IMR-90 (cell line): Measurements from ENCODE around the gene AOPEP. TPM values are rescaled to one million over a fixed set of nuclear protein-coding genes. Genes with fewer than 3 reads are reported as not detected.

Source experiments
- ATAC-seq: fragments of 200-7000 bp; cut with Tn5 transposase; 2 replicates; pipeline ENCODE4 v1.9.1; 2020; ENCODE audit warnings: low read depth, mild to moderate bottlenecking, moderate library complexity
- BruUV-seq: library from RNA; stranded (reverse); fragments of 400-500 nt; replicated peaks from 2 replicates; lab custom pipeline; 2021; lab: Mats Ljungman, UMichigan
- CTCF ChIA-PET: fragments of 300-600 bp; formaldehyde crosslinking; extraction: SDS; loops from one replicate; lab custom pipeline; 2021; ENCODE audit warnings: antibody characterized with exemption; lab: Yijun Ruan, JAX
- POLR2A ChIA-PET: fragments of 300-600 bp; sonication (Branson Sonifier 250); formaldehyde crosslinking; loops from one replicate; lab custom pipeline; 2022; ENCODE audit warnings: antibody characterized with exemption; ENCODE audit not compliant: unreplicated experiment; lab: Charles Lee
- DNase-seq: peaks from one replicate; pipeline ENCODE4 v3.0.0; 2013
- H2AFZ ChIP-seq: replicated peaks from 2 replicates; pipeline ENCODE3; 2013; ENCODE audit warnings: low read length, mild to moderate bottlenecking; ENCODE audit not compliant: poor library complexity
- H2AK5ac ChIP-seq: 2 replicates; pipeline ENCODE4 v1.6.1; 2013; ENCODE audit warnings: low read depth, low read length, inconsistent platforms
- H2AK9ac ChIP-seq: replicated peaks from 2 replicates; pipeline ENCODE3; 2013; ENCODE audit warnings: mild to moderate bottlenecking, low read depth, low read length, moderate library complexity; ENCODE audit not compliant: poor library complexity
- H2BK120ac ChIP-seq: 2 replicates; pipeline ENCODE4 v1.6.1; 2013; ENCODE audit warnings: low read depth, low read length, inconsistent platforms
- H2BK15ac ChIP-seq: 3 replicates; pipeline ENCODE4 v1.6.1; 2013; ENCODE audit warnings: low read depth, low read length, inconsistent platforms
- H2BK20ac ChIP-seq: 2 replicates; pipeline ENCODE4 v1.6.1; 2013; ENCODE audit warnings: low read depth, mild to moderate bottlenecking, inconsistent platforms, low read length, moderate library complexity
- H2BK5ac ChIP-seq: 2 replicates; pipeline ENCODE4 v1.6.1; 2013; ENCODE audit warnings: mild to moderate bottlenecking, low read depth, low read length, inconsistent platforms; ENCODE audit not compliant: poor library complexity, severe bottlenecking
- H3K14ac ChIP-seq: replicated peaks from 2 replicates; pipeline ENCODE4 v1.6.1; 2013; ENCODE audit warnings: low read depth, low read length, inconsistent platforms
- H3K18ac ChIP-seq: 2 replicates; pipeline ENCODE4 v1.6.1; 2013; ENCODE audit warnings: low read depth, low read length, control low read depth
- H3K23ac ChIP-seq: 2 replicates; pipeline ENCODE4 v1.6.1; 2013; ENCODE audit warnings: low read depth, low read length, inconsistent platforms
- H3K27ac ChIP-seq: 2 replicates; pipeline ENCODE4 v1.5.1; 2013; ENCODE audit warnings: mild to moderate bottlenecking, control low read depth, low read length; ENCODE audit not compliant: insufficient read depth
- H3K27me3 ChIP-seq: 2 replicates; pipeline ENCODE4 v1.6.1; 2013; ENCODE audit warnings: low read length; ENCODE audit not compliant: control insufficient read depth, insufficient read depth
- H3K36me3 ChIP-seq: 2 replicates; pipeline ENCODE4 v1.6.1; 2013; ENCODE audit warnings: low read length, mixed read lengths; ENCODE audit not compliant: control insufficient read depth, insufficient read depth
- H3K4ac ChIP-seq: 2 replicates; pipeline ENCODE4 v1.6.1; 2013; ENCODE audit warnings: low read depth, low read length, inconsistent platforms
- H3K4me1 ChIP-seq: 2 replicates; pipeline ENCODE4 v1.6.1; 2013; ENCODE audit warnings: low read length, mixed read lengths; ENCODE audit not compliant: control insufficient read depth, insufficient read depth
- H3K4me2 ChIP-seq: 2 replicates; pipeline ENCODE4 v1.6.1; 2013; ENCODE audit warnings: low read depth, mild to moderate bottlenecking, control low read depth, low read length, moderate library complexity
- H3K4me3 ChIP-seq: 2 replicates; pipeline ENCODE4 v1.5.1; 2013; ENCODE audit warnings: low read depth, mild to moderate bottlenecking, control low read depth, low read length, moderate library complexity; ENCODE audit not compliant: insufficient read depth
- H3K56ac ChIP-seq: 2 replicates; pipeline ENCODE4 v1.6.1; 2013; ENCODE audit warnings: low read length, inconsistent platforms; ENCODE audit not compliant: insufficient read depth; ENCODE audit errors: extremely low read depth
- H3K79me1 ChIP-seq, 2 experiments: 2 replicates each; pipeline ENCODE4 v1.6.1; 2013; ENCODE audit warnings: low read length in 2 of 2, inconsistent platforms in 1 of 2, low read depth in 1 of 2
- H3K9ac ChIP-seq: 2 replicates; pipeline ENCODE4 v1.6.1; 2013; ENCODE audit warnings: low read depth, low read length, control low read depth
- H3K9me1 ChIP-seq: 2 replicates; pipeline ENCODE4 v1.6.1; 2013; ENCODE audit warnings: low read length, inconsistent platforms; ENCODE audit not compliant: insufficient read depth
- H3K9me3 ChIP-seq: 2 replicates; pipeline ENCODE4 v1.6.1; 2013; ENCODE audit warnings: low read length; ENCODE audit not compliant: control insufficient read depth, insufficient read depth
- H4K20me1 ChIP-seq: 2 replicates; pipeline ENCODE4 v1.6.1; 2013; ENCODE audit warnings: low read length, inconsistent platforms; ENCODE audit not compliant: insufficient read depth
- H4K5ac ChIP-seq: 2 replicates; pipeline ENCODE4 v1.6.1; 2013; ENCODE audit warnings: mild to moderate bottlenecking, low read depth, low read length, control low read depth
- H4K8ac ChIP-seq, 2 experiments: 2 replicates each; pipeline ENCODE4 v1.6.1; 2013; ENCODE audit warnings: low read depth in 2 of 2, low read length in 2 of 2, control low read depth in 1 of 2, inconsistent platforms in 1 of 2
- H4K91ac ChIP-seq: 2 replicates; pipeline ENCODE4 v1.6.1; 2013; ENCODE audit warnings: low read depth, low read length, inconsistent platforms; ENCODE audit not compliant: insufficient read depth
- MAZ ChIP-seq: IDR thresholded peaks from 2 replicates; pipeline ENCODE4 v1.6.1; 2012; ENCODE audit warnings: low read depth, mild to moderate bottlenecking, low read length, improper control_type of control experiment, moderate library complexity, borderline replicate concordance
- MXI1 ChIP-seq: IDR thresholded peaks from 2 replicates; pipeline ENCODE4 v1.6.1; 2012; ENCODE audit warnings: low read depth, mild to moderate bottlenecking, low read length, moderate library complexity, borderline replicate concordance
- NFE2L2 ChIP-seq: fragments of 150-350 bp; IDR thresholded peaks from 2 replicates; pipeline ENCODE4 v1.6.1; 2016; ENCODE audit warnings: low read depth, mild to moderate bottlenecking, low read length
- RFX5 ChIP-seq: IDR thresholded peaks from 2 replicates; pipeline ENCODE4 v1.8.0; 2012; ENCODE audit warnings: low read depth, mild to moderate bottlenecking, low read length, moderate library complexity
- WGBS, 2 experiments: methylation state at CpG; one replicate each; pipeline versions ENCODE4 v1.1.5 to v1.1.7; 2013; ENCODE audit warnings: missing lambda C conversion rate in 2 of 2; ENCODE audit not compliant: insufficient read length in 1 of 2; ENCODE audit errors: extremely low coverage in 2 of 2; 5-methylcytosine and 5-hydroxymethylcytosine counted together
- dilution Hi-C: fragments of 300-500 bp; cut with HindIII; formaldehyde crosslinking; loops from one replicate; pipeline ENCODE4 v1.14.3; 2018; ENCODE audit warnings: low sequenced_read_pairs; ENCODE audit not compliant: unreplicated experiment
- in situ Hi-C: fragments of 300-500 bp; cut with MboI; formaldehyde crosslinking; loops from 3 replicates; pipeline ENCODE4 v1.14.3; 2019; ENCODE audit warnings: low sequenced_read_pairs, inconsistent platforms, mixed read lengths
- intact Hi-C: fragments of 100-400 bp; cut with micrococcal nuclease; formaldehyde crosslinking; loops from 2 replicates; pipeline ENCODE4 v1.10.0; 2022
- polyA plus RNA-seq, 3 experiments: library from polyadenylated mRNA; depleted of rRNA; stranded (reverse); fragments of >200 nt; gene quantifications; 2 replicates each; pipeline ENCODE4 v1.2.3, GENCODE V29; 2012; ENCODE audit warnings: low replicate concordance in 1 of 3
- total RNA-seq: library from RNA; depleted of rRNA; stranded (reverse); fragments of >200 nt; gene quantifications from 2 replicates; pipeline ENCODE4 v1.2.3, GENCODE V29; 2012
- TF ChIP-seq, protein P1 (sequence below): fragments of 150-350 bp; IDR thresholded peaks from 2 replicates; pipeline ENCODE4 v1.6.1; 2016; ENCODE audit warnings: low read depth, mild to moderate bottlenecking, low read length, moderate library complexity, borderline replicate concordance

The AOPEP gene
- total and polyA plus RNA-seq, 2 of the 4 experiments (the other 2 are of a cell fraction) = 34.9 to 38.7 TPM

DNA sequence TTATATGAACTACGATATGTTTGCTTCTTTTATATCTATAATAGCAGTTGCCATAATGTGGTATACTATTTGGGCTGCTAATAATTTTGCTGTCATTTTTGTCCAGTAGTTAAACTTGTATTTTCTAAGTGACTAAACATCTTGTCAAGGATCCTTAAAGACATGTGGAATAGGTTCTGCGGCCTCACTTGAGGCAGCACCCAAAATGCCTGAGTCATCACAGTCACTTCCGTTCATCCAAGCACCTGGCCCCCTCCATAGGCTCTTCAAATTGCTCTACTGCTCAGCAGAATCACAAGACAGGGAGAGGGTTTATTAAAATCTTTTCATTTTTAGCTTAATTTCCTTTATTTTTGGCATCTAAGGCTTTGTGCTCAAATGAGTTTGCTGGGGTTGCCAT lies 259.1 kb downstream of the AOPEP start:
- H3K4ac ChIP-seq = no peak overlapping the region
- H2BK20ac ChIP-seq = no peak overlapping the region
- no peak overlapping the region for H2AK9ac ChIP-seq
- H4K20me1 ChIP-seq = no peaks in the 10 kb centered on the region
- no peak overlapping the region for H3K23ac ChIP-seq
- ATAC-seq (no peak), DNase-seq (no peak)
- no peaks in the 10 kb centered on the region for H3K36me3 ChIP-seq
- H4K91ac ChIP-seq = no peak overlapping the region
- no peak overlapping the region for H3K14ac ChIP-seq
- TF ChIP-seq NFE2L2 (no peak), RFX5 (no peak), MAZ (no peak), MXI1 (no peak)
- TF ChIP-seq, protein P1, sequence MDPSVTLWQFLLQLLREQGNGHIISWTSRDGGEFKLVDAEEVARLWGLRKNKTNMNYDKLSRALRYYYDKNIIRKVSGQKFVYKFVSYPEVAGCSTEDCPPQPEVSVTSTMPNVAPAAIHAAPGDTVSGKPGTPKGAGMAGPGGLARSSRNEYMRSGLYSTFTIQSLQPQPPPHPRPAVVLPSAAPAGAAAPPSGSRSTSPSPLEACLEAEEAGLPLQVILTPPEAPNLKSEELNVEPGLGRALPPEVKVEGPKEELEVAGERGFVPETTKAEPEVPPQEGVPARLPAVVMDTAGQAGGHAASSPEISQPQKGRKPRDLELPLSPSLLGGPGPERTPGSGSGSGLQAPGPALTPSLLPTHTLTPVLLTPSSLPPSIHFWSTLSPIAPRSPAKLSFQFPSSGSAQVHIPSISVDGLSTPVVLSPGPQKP = no peak
- H3K9me1 ChIP-seq = no peaks in the 10 kb centered on the region
- H3K18ac ChIP-seq = no peak overlapping the region
- dilution Hi-C loops (no loop called here), in situ Hi-C loops (no loop called here), intact Hi-C loops (no loop called here)
- BruUV-seq = no TSS peak
- H2BK15ac ChIP-seq = no peak overlapping the region
- no peak overlapping the region for H2AFZ ChIP-seq
- POLR2A ChIA-PET = no interaction called here
- no peak overlapping the region for H2BK5ac ChIP-seq
- no peak overlapping the region for H3K27ac ChIP-seq
- no peak overlapping the region for H2BK120ac ChIP-seq
- H3K9ac ChIP-seq = no peak overlapping the region
- no peak overlapping the region for H3K4me2 ChIP-seq
- no peak overlapping the region for H4K5ac ChIP-seq
- H3K4me1 ChIP-seq = no peaks in the 10 kb centered on the region
- CTCF ChIA-PET = no interaction called here
- H4K8ac ChIP-seq = no peak overlapping the region
- no peaks in the 10 kb centered on the region; a peak in 1 of 4 replicates for H3K79me1 ChIP-seq
- H3K56ac ChIP-seq = no peak overlapping the region
- H2AK5ac ChIP-seq = no peak overlapping the region
- WGBS, 2 experiments = no CpG with 5 or more reads among the region's 3 CpGs
- H3K9me3 ChIP-seq = no peaks in the 10 kb centered on the region
- H3K4me3 ChIP-seq = no peak overlapping the region
- H3K27me3 ChIP-seq = no peaks in the 10 kb centered on the region
